ENCODE data around the gene OR8G5.
"Not testable (repeated sequence)": the region's sequence is repeated elsewhere in the genome, so short reads cannot be mapped to it uniquely, and the experiment has no call there.

Gene OR8G5

GRCh38 chr11:124240621-124241397 is 15.4 kb upstream of the OR8G5 start, which contains the start of gene OR8G1 (continued):
- no peak for TF ChIP-seq BACH2 (CRISPR knock-in tag; IDR thresholded peaks at IDR 0.05; ENCODE audit: borderline replicate concordance)

DNA sequence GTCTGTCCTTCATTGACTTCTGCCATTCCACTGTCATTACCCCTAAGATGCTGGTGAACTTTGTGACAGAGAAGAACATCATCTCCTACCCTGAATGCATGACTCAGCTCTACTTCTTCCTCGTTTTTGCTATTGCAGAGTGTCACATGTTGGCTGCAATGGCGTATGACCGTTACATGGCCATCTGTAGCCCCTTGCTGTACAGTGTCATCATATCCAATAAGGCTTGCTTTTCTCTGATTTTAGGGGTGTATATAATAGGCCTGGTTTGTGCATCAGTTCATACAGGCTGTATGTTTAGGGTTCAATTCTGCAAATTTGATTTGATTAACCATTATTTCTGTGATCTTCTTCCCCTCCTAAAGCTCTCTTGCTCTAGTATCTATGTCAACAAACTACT is 6.3 kb upstream of the OR8G5 start:
- not testable (repeated sequence) for ATAC-seq

DNA sequence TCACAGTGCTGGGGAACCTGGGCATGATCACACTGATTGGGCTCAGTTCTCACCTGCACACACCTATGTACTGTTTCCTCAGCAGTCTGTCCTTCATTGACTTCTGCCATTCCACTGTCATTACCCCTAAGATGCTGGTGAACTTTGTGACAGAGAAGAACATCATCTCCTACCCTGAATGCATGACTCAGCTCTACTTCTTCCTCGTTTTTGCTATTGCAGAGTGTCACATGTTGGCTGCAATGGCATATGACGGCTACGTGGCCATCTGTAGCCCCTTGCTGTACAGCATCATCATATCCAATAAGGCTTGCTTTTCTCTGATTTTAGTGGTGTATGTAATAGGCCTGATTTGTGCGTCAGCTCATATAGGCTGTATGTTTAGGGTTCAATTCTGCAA is 8.9 kb downstream of the OR8G5 start:
- ATAC-seq, result not testable (repeated sequence)

- not testable (repeated sequence) for ATAC-seq
Observed at GRCh38 chr11:124270886-124271285, 14.7 kb downstream of the OR8G5 start.

DNA sequence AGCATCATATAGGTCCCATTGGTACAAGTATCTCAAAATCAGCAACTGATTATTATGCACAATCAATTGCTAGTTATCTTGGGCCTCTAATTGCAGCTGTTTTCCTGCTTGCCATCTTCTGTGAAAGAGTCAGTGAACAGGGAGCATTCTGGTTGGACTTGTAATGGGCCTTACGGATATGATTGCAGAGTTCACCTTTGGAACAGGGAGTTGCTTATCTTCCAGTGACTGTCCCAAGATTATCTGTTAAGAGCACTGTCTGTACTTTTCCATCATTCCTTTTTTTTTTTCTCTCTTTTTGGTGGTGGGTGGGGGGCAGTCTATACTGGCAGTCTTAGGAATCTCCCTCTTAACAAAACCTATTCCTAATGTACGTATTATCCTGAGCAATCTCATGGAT is 17.8 kb downstream of the OR8G5 start:
- no peak for ATAC-seq
- TF ChIP-seq ISL1 (CRISPR knock-in tag; IDR thresholded peaks at IDR 0.05), result no peak
- no peak for TF ChIP-seq TOX (CRISPR knock-in tag; IDR thresholded peaks at IDR 0.05; ENCODE audit: borderline replicate concordance)
- no peak for TF ChIP-seq CSDC2 (CRISPR knock-in tag; IDR thresholded peaks at IDR 0.05)
- no peak for TF ChIP-seq ARNTL (CRISPR knock-in tag; IDR thresholded peaks at IDR 0.05; ENCODE audit: borderline replicate concordance, low read depth)
- no peak for TF ChIP-seq TCF4 (CRISPR knock-in tag; IDR thresholded peaks at IDR 0.05; ENCODE audit: borderline replicate concordance)
- TF ChIP-seq OSR1 (CRISPR knock-in tag; IDR thresholded peaks at IDR 0.05), result no peak
- TF ChIP-seq SNAI2 (CRISPR knock-in tag; IDR thresholded peaks at IDR 0.05), result no peak
- TF ChIP-seq ZNF8 (CRISPR knock-in tag; IDR thresholded peaks at IDR 0.05), result no peak
- TF ChIP-seq ZC3H10 (CRISPR knock-in tag; IDR thresholded peaks at IDR 0.05), result no peak
- no peak for TF ChIP-seq ZFP3 (CRISPR knock-in tag; IDR thresholded peaks at IDR 0.05)
- TF ChIP-seq PATZ1 (CRISPR knock-in tag; IDR thresholded peaks at IDR 0.05; ENCODE audit: borderline replicate concordance), result no peak
- no peak for TF ChIP-seq BACH2 (CRISPR knock-in tag; IDR thresholded peaks at IDR 0.05; ENCODE audit: borderline replicate concordance)
- no peak for TF ChIP-seq ZNF565 (CRISPR knock-in tag; conservative IDR thresholded peaks at IDR 0.05; ENCODE audit: low read depth)
- TF ChIP-seq ESRRG (CRISPR knock-in tag; IDR thresholded peaks at IDR 0.05), result no peak
- TF ChIP-seq, protein P1, sequence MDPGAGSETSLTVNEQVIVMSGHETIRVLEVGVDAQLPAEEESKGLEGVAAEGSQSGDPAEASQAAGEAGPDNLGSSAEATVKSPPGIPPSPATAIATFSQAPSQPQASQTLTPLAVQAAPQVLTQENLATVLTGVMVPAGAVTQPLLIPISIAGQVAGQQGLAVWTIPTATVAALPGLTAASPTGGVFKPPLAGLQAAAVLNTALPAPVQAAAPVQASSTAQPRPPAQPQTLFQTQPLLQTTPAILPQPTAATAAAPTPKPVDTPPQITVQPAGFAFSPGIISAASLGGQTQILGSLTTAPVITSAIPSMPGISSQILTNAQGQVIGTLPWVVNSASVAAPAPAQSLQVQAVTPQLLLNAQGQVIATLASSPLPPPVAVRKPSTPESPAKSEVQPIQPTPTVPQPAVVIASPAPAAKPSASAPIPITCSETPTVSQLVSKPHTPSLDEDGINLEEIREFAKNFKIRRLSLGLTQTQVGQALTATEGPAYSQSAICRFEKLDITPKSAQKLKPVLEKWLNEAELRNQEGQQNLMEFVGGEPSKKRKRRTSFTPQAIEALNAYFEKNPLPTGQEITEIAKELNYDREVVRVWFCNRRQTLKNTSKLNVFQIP (CRISPR knock-in tag; IDR thresholded peaks at IDR 0.05; ENCODE audit: borderline replicate concordance, low read depth), result no peak

- ATAC-seq, result no peak
- TF ChIP-seq, protein P1 (CRISPR knock-in tag; IDR thresholded peaks at IDR 0.05; ENCODE audit: borderline replicate concordance, low read depth), result no peak
- TF ChIP-seq PATZ1 (CRISPR knock-in tag; IDR thresholded peaks at IDR 0.05; ENCODE audit: borderline replicate concordance), result no peak
- no peak for TF ChIP-seq BACH2 (CRISPR knock-in tag; IDR thresholded peaks at IDR 0.05; ENCODE audit: borderline replicate concordance)
- no peak for TF ChIP-seq TOX (CRISPR knock-in tag; IDR thresholded peaks at IDR 0.05; ENCODE audit: borderline replicate concordance)
- TF ChIP-seq ESRRG (CRISPR knock-in tag; IDR thresholded peaks at IDR 0.05), result no peak
- no peak for TF ChIP-seq SNAI2 (CRISPR knock-in tag; IDR thresholded peaks at IDR 0.05)
Observed at GRCh38 chr11:124276081-124276480, 19.9 kb downstream of the OR8G5 start.

All from SK-N-SH treated with all-trans-retinoic acid at 6 μM for 48 hours (cell line).